Measurements from ENCODE around the gene GGCX.

The GGCX gene

DNA sequence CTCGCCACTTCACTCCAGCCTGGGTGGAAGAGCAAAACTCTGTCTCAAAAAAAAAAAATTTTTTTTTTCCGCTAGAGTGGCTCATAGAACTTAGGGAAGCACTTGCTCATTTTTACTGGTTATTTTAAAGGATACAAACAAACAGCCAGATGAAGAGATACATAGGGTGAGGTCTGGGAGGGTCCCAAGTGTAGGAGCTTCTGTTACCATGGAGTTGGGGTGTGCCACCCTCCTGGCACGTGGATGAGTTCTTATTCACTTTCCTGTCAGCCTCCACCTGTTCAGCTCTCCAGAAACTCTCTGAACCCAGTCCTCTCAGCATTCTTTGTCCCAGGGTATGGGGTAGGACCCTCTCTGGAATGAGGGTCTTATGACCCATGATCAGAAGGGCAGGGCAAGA lies 27.2 kb downstream of the GGCX start:
- no peak for DNase-seq

GRCh38 chr2:85531589-85531988 lies 29.7 kb downstream of the GGCX start:
- intact Hi-C loops (cut with DNase I), result no loop called here
- no peak for DNase-seq

More for the DNA sequence above, 27.2 kb downstream of the GGCX start:
- intact Hi-C loops (cut with DNase I), result no loop called here

GRCh38 chr2:85529809-85530208 lies 31.5 kb downstream of the GGCX start:
- intact Hi-C loops (cut with DNase I), result no loop called here
- no peak for DNase-seq

DNA sequence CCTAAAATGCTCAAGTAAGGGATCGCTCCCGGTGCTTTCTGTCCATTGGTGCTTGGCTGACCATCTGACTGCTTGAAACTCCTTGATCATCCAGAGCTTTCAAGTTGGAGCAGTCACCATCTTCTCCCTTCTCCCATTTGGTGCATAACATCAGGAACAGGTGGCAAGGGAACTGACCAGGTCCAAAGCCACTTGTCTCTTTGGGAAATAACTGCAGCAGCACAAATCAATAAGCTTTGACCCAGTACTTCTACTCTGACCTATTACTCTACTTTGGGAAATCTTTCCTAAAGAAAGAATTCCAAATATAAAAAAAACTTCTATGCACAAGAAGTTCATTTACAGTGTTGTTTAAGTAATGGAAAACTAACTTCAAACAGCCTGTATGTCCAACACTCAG lies 32.9 kb downstream of the GGCX start:
- no peak for DNase-seq
- intact Hi-C loops (cut with DNase I), result no loop called here

- DNase-seq, result no peak
- intact Hi-C loops (cut with DNase I), result no loop called here
These were observed 33.5 kb downstream of the GGCX start for GRCh38 chr2:85527787-85528186.

DNA sequence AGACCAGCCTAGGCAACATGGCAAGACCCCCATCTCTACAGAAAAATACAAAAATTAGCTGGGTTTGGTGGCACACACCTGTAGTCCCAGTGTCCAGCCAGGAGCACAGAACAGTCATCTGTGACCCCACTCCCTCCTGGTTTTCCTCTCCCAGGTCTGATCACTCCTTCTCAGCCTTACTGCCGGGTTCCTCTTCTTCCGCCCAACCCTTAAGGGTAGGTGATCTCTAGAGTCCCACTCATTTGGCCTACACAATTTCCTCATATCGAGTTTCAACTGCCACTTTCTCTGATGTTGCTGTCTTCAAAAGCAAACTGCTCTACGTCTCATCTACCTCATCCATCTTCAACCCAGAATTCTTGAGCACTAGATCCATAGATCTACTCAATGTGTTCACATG lies 35.7 kb downstream of the GGCX start:
- no peak for DNase-seq
- intact Hi-C loops (cut with DNase I), result no loop called here

GRCh38 chr2:85525029-85525428 lies 36.3 kb downstream of the GGCX start:
- DNase-seq, result no peak
- intact Hi-C loops (cut with DNase I), result no loop called here

DNA sequence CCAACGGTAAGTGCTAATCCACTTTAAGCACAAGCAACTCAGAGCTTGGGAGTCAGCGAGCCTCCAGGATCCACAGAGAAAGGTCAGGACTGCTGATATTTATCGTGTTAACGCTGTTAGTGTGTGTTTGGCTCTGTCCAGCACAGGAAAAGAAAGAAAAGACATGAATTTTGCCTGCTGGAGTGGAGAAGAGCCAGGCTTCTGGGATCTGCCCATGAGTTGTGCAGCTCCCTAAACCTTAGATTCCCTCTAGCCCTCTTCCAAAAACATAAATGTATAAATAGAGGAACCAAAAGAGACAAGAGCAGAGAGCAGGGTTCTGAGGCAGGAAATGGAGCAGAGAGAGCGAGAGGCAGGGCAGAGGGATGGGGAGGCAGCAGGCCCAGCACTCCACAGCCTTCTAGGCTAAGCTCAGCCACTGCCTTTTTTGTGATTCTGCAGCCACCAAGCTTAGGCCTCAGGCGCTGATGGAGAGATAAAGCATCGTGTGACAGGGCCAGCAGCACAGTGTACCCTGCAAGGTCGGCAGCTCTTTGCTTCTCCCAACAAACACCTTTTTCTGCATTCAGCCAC lies 36.9 kb downstream of the GGCX start:
- intact Hi-C loops (cut with DNase I), result no loop called here
- peak in 4 of 42 donors; percentile 21 to 37 (median 26) for DNase-seq

DNA sequence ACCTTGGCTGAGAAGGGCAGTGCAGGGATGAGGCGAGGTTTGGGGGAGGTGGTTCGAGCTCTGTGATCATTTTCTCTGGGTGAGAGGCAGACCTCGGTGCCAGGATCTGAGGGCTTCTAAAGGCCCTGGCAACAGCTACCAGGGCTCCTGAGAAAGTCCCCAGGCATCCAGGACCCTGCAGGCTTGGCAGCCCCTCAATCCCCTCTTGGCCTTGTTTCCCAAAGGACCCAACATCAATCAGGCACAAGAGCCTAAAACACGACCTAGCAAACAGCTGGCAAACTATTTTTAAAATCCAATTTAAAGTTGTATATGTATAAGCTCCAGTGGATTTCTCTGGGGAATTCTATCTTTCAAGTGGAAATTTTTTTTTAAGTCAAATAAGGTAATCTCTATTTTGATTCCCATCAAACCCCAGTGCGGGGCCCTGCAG lies 37.4 kb downstream of the GGCX start:
- intact Hi-C loops (cut with DNase I), result no loop called here
- peak in 15 of 42 donors; percentile 17 to 62 (median 41) for DNase-seq

GRCh38 chr2:85523062-85523902 lies 38.0 kb downstream of the GGCX start:
- intact Hi-C loops (cut with DNase I), result no loop called here
- DNase-seq, result no peak

DNA sequence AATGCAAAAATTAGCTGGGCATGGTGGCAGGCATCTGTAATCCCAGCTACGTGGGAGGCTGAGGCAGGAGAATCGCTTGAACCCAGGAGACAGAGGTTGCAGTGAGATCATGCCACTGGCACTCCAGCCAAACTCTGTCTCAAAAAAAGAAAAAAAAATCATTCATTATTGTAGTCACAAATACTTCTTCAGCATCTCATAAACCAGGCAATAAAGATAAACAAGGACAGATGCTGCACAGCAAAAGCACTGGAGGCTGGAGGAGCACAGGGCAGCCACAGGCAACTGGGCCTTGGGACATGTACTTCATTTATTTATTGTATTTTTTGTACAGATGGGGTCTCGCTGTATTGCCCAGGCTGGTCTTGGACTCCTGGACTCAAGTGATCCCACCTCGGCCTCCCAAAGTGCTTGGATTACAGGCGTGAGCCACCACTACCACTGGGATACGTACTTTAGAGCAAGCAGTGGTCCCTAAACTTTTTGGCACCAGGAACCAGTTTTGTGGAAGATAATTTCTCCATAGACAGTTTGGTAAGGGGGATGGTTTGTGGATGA lies 39.1 kb downstream of the GGCX start:
- intact Hi-C loops (cut with DNase I), result no loop called here
- no peak for DNase-seq

DNA sequence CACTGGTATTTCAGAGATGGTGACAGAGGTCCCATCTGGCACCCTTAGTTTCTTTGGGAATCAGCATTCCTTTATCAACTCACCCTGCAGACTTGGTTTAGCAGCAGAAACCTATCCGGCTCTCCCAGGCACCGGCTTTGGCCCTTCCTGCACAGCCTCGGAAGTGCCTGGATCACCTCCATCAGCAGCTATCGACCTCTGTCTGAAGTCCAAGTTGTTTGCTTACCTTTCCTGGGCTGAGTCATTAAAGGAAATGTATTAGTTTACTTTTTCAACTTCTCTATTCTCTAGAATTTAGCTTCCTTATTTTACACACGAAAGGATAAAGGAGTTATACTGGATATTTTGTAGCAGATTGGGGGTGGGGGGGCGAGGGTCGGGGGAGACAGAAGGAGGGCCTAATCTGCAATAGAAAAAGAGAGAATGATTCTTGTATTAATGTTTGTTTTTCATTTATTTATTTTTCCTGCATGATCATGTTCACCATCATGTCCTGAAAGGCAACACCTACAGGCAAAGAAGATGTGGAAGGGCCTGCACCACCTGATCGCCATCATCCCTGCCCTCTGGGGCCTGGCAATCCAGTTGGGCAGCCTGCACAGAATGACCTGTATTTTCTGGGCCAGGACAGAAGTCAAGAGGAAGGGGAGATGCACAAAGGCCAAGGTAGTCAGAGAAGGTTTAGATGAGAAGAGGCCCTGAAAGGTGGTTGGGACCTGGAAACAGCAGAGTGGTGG lies 44.5 kb downstream of the GGCX start:
- intact Hi-C loops (cut with DNase I), result no loop called here
- no peak for DNase-seq

GRCh38 chr2:85514323-85514722 lies 47.0 kb downstream of the GGCX start:
- intact Hi-C loops (cut with DNase I), result no loop called here
- DNase-seq, result no peak

DNA sequence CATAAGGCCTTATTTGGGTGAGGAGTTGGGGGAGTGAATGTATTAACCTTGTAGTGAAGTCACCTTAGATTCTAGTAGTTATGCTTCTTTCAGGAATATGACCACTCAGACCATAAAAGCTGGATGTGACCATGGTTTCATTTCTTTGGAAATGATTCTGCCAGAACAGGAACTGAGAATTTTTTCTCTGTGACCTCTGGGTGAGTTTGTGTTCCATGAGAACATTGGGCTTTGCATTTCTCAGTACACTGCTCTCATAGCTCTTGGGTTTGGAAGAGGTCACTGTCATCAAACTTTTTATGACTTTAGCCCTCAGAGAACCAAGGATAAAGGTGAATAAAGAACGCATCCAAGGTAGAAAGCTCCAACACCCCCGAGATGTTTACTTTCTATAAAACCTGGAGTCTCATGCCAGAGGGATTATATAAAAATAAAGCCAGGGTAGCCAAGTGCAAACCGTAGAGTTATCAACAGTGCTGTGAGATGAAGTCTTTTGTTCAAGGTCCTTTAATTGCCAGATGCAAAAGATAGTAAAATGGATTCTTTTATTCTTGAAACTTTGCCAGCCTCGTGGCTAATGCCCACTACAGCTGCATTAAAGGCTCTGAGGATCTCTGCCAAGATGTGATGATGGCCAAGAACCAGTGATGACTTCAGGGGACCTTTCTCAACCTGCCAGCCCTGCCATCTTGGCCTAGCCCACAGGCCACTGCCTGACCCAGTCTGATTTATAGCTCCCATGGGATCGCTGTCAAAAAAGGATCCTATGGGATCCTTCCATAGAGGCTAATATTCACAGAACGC lies 50.1 kb downstream of the GGCX start:
- intact Hi-C loops (cut with DNase I), result no loop called here
- no peak for DNase-seq

GRCh38 chr2:85506768-85507181 lies 54.5 kb downstream of the GGCX start:
- no peak for DNase-seq
- intact Hi-C loops (cut with DNase I), result no loop called here

GRCh38 chr2:85505551-85506238 lies 55.6 kb downstream of the GGCX start:
- intact Hi-C loops (cut with DNase I), result no loop called here
- DNase-seq, result peak in 3 of 42 donors; percentile 11 to 47 (median 17)

DNA sequence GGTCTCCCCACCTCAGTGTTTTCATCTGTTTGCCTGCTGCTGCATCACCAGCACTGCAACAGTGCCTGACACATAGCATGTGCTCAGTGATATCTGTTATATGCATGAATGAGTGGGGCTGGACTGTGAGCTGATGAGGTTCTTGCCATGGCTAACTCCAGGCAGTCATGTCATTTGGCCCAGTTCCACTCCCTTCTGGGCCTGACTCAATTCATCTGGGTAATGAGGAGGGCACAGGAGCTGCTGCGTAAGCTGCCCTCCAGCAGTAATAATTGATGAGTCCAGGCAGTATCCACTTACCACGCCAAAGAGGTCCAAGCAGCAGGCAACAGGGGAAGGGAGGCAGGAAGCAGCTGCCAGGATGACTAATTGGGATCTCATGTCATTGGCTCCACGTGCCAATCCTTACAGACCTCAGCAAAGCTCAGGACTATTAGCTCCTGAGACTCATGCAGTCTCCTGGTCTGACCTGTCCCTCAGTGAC lies 56.5 kb downstream of the GGCX start:
- peak in 7 of 42 donors; percentile 13 to 57 (median 29) for DNase-seq
- intact Hi-C loops (cut with DNase I), result no loop called here
